Measurements from ENCODE around the gene KRTAP13-4.

The KRTAP13-4 gene, protein sequence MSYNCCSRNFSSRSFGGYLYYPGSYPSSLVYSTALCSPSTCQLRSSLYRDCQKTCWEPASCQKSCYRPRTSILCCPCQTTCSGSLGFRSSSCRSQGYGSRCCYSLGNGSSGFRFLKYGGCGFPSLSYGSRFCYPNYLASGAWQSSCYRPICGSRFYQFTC

DNA sequence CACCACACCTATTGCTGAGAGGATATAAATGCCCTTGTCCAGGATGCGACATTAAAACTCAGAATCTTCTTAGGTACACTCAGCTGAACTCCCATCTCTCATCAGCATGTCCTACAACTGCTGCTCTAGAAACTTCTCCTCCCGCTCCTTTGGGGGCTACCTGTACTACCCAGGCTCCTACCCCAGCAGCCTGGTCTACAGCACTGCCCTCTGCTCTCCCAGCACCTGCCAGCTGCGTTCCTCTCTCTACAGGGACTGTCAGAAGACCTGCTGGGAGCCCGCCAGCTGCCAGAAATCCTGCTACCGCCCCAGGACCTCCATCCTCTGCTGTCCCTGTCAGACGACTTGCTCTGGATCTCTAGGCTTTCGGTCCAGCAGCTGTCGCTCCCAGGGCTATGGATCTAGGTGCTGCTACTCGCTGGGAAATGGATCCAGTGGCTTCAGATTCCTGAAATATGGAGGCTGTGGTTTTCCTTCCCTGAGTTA is at the start of gene KRTAP13-4:
Gene KRTAP13-4, plus strand, starts transcription at position 51 of the 486 bp plus-strand sequence. Its CDS starts 56 bp downstream, at position 107.
- DNase-seq (ENCODE audit: low read depth in 3 of 3, low spot score in 1 of 3), result no peak

DNA sequence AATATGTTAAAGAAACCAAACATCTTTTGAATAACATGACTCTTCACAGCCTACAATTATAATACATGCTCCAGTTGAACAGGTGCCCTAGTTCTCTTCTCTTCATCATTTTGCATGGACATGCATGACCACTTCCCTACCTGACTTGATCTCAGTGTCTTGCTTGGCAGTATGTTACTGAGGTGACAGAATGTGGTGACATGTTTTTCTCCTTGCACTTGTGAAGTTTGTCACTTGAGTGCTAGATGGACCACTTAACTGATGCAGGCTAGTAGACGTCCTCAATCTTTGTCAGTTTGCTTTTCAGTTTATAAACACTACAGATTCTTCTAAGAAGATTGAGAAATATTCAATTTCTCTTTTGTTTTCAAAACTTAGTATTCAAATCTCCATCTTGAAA is 47.8 kb upstream of the KRTAP13-4 start:
- no peak for DNase-seq (ENCODE audit: low read depth in 3 of 3, low spot score in 1 of 3)

DNA sequence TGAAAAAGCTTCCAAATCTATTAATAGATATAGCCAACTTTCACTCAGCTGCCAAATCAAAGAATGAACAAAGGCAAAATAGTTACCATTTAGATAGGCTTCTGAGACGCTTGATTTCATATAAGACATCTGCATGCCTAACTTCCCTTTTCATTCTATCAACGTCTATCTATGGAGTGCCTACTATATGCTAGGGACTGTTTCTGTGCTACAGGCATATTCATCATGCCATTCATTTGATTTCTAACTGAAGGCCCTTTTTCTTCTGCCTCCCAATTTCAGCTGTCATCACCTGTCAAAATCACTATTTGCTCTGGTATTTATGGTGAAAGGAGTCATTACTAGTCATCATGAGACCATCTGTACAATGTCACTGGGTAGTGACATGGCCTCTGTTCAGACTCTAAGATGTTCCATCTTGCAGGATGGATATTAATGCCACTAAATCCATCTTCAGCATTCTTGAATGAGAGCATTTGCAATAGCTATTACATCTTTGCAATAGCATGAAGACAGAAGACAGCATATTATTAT is 38.5 kb upstream of the KRTAP13-4 start:
- DNase-seq (ENCODE audit: low read depth in 3 of 3, low spot score in 1 of 3), result no peak

DNA sequence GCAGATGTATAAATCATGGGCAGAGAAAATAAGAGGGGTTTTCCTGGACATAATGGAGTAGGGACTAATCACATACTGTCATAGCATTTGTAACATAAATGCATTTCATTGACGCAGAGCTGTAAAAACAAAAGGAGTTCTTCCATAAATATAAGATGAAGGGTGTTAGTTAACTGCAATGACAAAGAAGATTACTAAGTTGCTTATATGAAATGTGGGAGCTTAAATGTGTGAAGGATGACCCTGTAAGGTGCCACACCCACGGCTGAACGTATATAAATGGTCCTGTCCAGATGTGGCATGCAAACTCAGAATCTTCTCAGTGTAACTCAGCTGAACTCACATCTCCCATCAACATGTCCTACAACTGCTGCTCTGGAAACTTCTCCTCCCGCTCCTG is 34.3 kb upstream of the KRTAP13-4 start, which contains the start of gene KRTAP13-1:
Gene KRTAP13-1, plus strand, starts transcription at position 301 of the 400 bp plus-strand sequence. Its CDS starts 56 bp downstream, at position 357.
- no peak for DNase-seq (ENCODE audit: low read depth in 3 of 3, low spot score in 1 of 3)

DNA sequence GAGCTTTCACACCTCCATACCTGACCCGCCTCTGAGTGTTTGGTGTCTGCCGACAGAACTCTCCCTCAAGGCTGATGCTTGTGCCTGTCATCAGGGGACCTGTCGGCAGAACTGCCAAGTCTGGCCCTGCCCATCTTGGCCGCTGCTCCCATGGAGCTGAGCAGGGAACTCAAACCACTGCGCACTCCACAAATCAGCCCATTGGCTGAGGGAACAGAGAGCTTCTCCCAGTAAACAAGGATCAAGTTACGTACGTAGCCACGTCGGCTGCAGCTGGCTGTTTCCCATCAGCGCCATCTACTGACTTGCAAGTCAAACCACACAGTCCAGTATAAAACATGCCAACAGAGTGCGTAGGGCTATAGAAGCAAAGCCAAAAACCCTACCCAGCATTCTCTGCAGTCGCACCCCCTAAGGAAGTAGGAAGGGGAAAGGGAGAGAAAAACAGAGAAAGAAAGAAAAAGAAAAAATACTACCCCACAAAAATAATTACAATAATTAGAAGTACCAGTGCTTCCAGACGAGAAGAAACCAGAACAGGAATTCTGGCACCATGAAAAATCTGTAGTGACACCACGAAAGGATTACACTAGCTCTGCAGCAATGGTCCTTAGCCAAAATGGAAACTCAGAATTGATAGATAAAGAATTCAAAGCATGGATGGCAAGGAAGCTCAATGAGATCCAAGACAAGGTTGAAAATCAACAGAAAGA is 21.1 kb upstream of the KRTAP13-4 start:
- DNase-seq (ENCODE audit: low read depth in 3 of 3, low spot score in 1 of 3), result no peak

DNA sequence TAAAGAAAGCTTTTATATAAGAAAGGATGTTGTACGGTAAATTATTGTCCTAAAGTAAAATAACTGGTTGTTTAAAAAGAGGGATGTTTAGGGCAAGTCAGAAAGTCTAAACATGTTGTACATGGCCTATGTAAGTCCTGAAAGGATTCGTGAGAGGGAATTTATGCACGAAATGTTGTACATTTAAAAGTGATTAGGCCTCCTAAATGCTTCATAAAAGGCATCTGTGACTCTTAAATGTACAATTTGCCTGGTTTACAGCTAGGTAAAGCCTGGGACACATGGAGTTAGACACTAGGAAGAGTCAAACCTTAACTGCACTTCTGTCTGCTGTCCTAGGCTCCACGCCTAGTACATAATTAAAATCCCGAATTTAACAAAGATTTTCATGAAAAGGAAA is 14.0 kb upstream of the KRTAP13-4 start:
- DNase-seq (ENCODE audit: low read depth in 3 of 3, low spot score in 1 of 3), result no peak

DNA sequence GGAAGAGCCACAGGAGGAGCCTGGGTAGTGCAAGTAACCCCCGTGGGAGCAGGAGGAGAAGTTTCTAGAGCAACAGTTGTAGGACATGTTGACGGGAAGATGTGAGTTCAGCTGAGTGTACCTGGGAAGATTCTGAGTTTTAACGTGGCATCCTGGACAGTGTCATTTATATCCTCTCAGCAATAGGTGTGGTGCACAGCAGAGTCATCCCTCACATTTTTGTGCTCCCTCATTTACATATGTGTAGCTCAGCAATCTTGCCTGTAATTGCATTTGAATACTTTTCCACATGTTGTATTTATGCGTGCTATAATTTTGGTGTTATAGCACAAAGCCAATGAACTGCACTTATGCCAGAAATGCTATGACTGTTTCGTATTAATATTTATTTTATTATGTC is 4.2 kb upstream of the KRTAP13-4 start, which contains the start of gene KRTAP13-3:
Gene KRTAP13-3, minus strand, starts transcription at position 101 of the 400 bp plus-strand sequence. Its CDS starts 14 bp downstream, at position 87.
- no peak for DNase-seq (ENCODE audit: low read depth in 3 of 3, low spot score in 1 of 3)

DNA sequence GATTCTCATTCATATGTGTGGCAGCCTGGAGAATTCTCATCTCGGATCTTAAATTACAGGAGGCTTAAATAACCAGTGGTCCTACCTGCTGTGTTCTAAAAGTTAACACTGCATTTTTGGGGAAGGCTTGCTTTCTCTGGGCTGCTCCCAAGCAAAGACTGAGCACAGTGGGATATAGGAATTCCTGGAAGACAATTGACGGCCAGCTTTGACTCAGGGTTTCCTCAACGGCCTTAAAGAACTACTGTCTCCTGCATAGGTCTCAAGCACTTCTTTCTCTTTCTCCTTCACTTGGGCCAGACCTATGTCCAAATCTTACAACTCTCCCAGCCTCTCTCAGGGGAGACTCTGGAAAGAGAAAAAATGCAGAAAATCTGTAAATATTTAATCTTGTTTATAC is 3.3 kb upstream of the KRTAP13-4 start:
- DNase-seq (ENCODE audit: low read depth in 3 of 3, low spot score in 1 of 3), result no peak

DNA sequence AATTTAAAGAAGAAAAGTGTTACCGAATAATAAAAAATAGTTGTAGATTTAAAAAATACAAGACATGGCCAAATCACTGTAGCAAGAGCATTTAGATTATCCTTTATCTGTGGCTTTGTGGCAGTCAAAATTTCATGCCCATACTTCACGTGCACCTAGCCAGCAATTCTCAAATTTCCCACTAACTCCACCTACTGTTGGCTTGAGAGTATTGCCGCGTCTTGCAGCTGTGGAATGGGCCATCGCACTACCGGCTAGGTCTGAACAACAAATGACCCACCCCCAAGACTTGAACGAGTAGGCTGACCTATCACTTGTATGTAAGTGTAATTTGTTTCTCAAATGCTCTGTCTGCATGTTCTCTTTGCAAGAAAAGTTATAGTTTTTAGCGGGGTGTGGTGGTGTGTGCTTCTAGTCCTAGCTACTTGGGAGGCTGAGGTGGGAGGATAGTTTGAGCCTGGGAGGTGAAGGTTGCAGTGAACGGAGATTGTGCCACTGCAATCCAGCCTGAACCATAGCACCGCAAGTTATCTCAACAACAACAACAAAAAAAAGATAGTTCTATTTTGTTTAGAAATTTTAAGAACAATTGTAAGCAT is 4.1 kb downstream of the KRTAP13-4 start:
- DNase-seq (ENCODE audit: low read depth in 3 of 3, low spot score in 1 of 3), result no peak

DNA sequence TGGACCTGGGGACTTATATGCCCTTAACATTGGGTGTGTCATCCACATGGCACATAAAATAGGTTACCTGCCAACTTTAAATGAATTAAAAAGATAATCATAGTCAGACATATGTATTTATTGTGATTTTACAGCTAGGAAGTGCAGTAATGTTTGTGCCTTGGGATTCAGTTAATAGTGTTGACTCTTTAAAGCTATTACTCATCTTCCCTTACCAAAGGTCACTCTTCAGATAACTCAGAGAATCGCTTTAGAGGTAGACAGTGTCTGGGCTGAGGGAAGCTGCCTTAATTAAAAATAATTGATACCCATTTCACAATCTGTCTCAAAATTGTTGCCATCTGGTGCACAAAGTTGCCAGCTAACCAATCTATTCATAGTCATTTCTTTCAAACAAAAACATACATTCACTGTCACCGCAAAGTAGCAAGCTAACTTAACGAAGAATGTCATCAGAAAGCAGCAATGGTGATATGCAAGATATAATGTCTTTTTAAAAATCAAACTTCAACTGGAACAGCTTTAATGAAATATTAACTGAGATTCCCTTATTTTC is 7.1 kb downstream of the KRTAP13-4 start:
- no peak for DNase-seq (ENCODE audit: low read depth in 3 of 3, low spot score in 1 of 3)

DNA sequence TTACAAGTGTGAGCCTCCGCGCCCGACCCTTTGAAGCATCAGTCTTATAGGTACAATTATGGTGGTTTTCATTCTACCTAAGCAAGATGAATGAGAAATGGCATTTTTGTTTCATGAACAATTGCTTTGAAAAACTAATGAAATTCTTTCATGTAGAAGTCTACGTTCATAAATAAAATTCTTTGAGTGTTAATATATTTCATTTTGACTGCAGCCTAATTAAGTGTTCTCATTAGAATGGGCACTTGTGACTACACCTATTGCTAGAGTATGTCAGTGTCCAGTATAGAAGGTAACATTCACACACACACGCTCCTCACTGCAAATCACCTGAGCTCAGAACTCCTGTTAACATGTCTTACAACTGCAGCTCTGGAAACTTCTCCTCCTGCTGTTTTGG is 10.0 kb downstream of the KRTAP13-4 start, which contains the start of gene KRTAP15-1:
Gene KRTAP15-1, plus strand, starts transcription at position 301 of the 400 bp plus-strand sequence. Its CDS starts 53 bp downstream, at position 354.
- no peak for DNase-seq (ENCODE audit: low read depth in 3 of 3, low spot score in 1 of 3)

DNA sequence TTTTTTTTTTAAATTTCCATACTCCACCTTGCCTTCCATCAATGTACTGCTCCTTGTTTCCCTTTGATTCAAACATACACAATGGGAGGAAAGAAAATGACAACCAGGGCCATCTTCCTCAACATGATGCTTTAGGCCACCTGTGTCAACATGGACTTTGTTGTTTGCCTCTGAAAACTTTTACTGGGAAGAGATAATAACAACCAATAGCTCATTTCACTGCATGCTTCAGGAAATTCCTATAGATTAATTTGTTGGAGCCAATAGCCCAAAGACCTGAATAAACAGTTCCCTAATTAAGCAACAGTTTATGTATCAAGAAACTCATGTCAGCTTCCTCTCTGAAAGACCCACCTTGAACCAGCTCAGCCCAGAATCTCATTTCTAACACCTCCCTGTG is 13.2 kb downstream of the KRTAP13-4 start:
- DNase-seq (ENCODE audit: low read depth in 3 of 3, low spot score in 1 of 3), result no peak

DNA sequence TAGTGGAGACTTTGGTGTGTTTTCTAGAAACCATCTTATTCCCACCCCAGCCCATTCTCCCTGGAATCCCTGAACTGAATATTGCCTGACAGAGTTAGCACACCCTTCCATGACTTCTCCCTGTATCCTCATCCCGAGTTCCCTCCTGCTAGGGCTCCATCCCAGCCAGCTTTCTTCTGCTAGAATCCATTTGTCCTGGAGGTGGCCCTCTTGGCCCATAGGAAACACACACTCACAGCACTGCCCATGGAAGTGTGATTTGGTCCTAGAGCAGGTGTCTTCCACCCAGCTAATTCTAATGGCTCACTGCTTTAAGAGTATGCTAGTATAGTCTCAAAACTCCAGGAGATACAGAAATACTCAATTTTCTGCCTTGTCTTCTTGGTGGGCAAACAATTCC is 14.2 kb downstream of the KRTAP13-4 start:
- no peak for DNase-seq (ENCODE audit: low read depth in 3 of 3, low spot score in 1 of 3)

DNA sequence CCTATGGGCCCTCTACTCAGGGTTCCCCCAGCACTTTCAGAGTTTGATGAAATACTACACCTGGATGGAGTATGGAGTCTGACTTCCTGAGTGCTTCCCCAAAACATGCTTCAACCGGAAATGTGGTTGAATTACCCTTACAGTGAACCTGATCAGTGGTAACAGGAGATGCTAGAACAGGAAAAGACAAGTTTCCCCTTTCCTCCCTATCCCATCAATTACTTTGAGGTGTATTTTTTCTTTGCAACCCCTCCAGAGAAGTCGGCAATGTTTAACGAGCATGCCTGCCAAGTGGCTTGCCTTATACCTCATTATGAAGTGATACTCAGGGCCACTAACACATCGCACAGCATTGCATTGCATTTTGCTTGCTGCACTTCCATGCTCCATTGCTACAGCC is 17.0 kb downstream of the KRTAP13-4 start:
- no peak for DNase-seq (ENCODE audit: low read depth in 3 of 3, low spot score in 1 of 3)

DNA sequence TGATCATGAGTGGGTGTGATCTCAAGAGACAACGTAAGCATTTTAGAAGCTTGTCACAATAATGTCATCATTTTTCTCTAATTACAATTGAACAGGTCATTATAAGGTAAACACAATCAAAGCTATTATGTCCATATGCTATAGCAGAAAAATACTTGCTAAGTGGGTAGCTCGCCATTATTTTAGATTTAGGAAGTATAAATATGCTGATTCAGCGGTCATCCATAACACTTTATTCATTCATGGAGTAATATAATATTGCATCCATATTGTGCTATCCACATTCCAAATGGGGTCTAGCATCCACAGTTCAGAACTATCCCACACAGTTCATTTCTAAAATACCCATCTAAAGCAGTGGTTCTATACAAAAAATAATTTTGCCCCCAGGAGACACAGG is 18.5 kb downstream of the KRTAP13-4 start:
- DNase-seq (ENCODE audit: low read depth in 3 of 3, low spot score in 1 of 3), result no peak

DNA sequence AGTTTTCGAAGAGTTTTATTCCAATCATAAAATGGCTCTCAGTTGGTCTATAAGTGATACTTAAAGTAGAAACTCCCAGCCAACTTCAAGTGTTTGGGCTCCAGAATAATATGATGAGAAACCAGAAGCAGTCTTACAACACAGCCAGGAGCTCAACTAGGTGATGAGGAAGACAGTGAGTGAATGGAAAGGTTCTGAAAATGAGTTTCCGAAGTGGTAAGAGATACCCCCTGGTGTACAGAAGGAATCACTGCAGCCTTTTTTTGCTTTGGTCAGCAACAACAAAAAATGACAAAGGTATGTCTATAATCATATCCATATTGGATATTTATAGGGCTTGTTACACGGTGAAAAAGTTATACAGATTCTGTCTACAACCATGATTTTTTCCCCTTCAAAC is 33.7 kb downstream of the KRTAP13-4 start:
- DNase-seq (ENCODE audit: low read depth in 3 of 3, low spot score in 1 of 3), result no peak

DNA sequence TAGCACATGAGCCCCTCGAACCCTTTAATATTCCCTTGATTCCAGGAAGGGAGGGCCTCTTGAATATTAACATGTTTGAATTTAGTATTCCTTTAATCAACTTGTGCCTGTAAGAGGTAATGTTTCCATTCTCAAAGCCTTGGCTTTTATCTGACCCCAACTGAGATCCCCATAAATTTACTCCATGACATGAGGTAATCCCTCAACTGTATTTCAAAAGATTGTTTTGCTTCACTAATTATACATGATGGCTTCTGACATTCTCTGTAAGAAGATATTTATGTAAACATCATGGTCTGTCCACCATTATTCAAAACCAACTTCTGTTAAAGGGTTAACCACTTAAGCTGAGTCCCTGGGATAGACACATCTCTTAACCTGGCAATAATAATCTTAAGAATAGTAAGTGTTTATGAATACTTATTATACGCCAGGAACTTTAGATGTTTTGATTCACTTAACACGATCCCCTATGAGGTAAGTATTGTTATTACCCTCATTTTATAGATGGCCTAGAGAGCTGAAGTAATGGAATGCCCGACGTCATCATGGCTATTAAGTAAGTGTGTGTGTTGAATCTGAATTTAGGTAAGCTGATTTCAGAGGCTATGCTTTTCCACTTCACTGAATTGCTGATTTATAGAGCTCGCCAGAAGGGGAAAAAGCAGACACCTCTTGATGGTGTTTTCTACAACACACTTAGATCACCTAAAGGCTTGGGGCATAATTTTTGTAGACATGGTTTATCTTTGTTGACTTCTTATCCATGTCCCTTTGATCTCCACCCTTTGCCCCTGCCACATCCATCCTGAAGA is 39.1 kb downstream of the KRTAP13-4 start:
- DNase-seq (ENCODE audit: low read depth in 3 of 3, low spot score in 1 of 3), result no peak

DNA sequence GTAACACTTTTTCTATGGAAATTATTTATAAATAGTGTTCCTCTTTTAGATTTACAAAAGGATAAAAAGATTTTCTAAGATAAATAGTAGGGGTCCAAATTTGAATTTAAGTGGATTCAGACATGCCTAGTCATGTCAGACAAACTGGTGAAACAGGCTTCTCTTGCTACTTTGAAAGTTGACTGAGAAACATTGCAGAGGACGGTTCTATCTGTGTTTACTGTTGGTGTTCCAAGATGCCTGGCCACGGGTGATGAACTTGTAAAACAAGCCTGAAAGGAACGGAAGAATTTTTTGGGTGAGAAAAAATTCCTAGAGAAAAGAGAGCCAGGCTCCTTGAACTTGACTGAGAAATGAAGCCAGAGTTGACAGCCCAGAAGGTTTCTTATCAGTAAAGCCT is 48.0 kb downstream of the KRTAP13-4 start:
- DNase-seq (ENCODE audit: low read depth in 3 of 3, low spot score in 1 of 3), result no peak

DNA sequence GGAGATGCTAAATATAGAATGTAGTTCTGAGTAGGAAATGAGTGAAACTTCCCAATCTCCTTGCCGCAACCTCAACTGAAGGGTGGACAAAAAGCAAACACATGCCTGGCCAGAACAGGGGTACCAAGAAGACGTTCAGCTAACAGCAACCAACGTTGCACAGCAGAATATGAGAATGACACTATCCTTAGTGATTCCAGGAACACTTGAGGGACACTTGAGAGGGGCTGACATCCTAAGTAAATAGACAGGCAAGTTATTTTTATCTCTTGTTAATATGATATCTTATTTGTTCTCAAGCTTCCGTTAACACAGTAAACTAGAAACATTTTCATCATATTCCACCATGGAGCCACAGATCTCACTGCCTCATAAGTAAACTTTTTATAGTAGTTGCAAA is 49.2 kb downstream of the KRTAP13-4 start:
- DNase-seq (ENCODE audit: low read depth in 3 of 3, low spot score in 1 of 3), result no peak

DNA sequence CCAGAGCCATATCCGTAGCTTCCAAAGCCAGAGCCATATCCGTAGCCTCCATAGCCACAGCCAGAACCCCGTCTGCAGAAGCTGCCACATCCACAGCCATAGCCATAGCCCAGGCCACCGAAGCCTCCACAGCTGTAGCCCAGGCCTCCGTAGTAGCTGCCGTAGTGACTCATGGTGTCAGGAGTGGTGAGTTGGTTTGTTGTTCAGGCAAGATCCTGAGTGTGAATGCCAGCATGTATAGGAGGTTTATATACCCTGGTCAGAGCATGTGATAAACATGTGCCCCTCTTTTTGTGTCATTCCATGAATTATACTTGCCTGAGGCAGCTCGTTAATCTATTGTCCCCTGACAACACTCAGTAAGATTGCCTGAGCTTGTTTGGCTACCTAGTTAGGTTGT is 50.1 kb downstream of the KRTAP13-4 start, which contains the start of gene KRTAP19-1:
Gene KRTAP19-1, minus strand, starts transcription at position 223 of the 400 bp plus-strand sequence. Its CDS starts 50 bp downstream, at position 173.
- DNase-seq (ENCODE audit: low read depth in 3 of 3, low spot score in 1 of 3), result no peak
